ENCODE measurements around the gene CCDC197. TPM values are rescaled to one million over a fixed set of nuclear protein-coding genes. Genes with fewer than 3 reads are reported as not detected.

Gene CCDC197
- total RNA-seq, 1 donor from 2014 or later = not detected

DNA sequence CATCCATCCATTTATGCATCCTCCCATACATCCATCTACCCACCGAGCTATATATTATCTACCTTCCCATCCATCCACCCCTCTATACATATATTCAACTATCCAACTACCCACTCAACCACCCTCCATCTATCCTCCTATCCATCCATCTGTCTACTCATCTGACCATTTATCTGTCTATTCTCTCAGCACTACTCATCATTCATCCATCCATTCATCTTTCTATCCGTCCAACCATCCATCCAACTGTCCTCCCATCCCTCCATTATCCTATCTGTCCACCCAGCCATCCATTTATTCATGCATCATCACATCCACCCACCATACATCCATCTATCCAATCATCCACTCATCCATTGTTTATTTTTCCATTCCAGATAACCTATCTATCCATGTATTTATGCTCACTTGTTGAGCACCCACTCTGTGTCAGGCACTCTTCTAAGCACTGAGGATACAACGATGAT lies 32.2 kb upstream of the CCDC197 start:
- Mint-ChIP-seq H3K4me1 (ENCODE audit: unreplicated experiment) (peaks cover 18% of the 10 kb centered on the region), H3K4me3 (ENCODE audit: unreplicated experiment) (no peak overlapping the region)

DNA sequence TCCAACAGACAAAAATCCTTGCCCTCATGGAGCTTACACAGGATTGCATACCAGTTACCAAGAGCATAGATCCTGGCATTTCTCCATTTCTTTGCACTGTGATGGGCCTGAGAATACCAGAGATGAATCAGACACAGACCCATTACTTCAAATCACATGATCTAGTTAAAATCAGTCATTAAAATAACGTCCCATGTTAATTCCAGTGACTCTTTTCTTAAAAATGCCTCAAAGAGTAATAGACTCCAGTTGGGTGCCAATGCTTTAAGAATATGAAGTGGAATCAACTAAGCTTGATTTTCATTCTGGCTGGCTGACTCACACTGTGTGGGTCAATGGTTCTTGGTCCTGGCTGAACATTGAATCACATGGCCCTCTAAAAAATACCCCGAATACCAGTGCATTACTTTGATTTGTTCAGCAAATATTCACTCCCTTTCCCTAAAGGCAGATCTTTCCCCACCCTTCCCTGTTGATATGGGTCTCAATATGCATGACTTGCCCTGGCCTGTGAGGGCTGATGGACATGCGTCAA lies 31.7 kb upstream of the CCDC197 start:
- Mint-ChIP-seq H3K9me3 (ENCODE audit: unreplicated experiment) (no peaks in the 10 kb centered on the region), H3K27ac (ENCODE audit: unreplicated experiment) (no peak overlapping the region), H3K4me1 (ENCODE audit: unreplicated experiment) (peaks cover 18% of the 10 kb centered on the region), H3K36me3 (ENCODE audit: low read depth, unreplicated experiment) (no peaks in the 10 kb centered on the region), H3K27me3 (ENCODE audit: unreplicated experiment) (peaks cover 7% of the 10 kb centered on the region), H3K4me3 (ENCODE audit: unreplicated experiment) (no peak overlapping the region)
- no peak for DNase-seq (ENCODE audit: low spot score)
- TF ChIP-seq, protein P1, sequence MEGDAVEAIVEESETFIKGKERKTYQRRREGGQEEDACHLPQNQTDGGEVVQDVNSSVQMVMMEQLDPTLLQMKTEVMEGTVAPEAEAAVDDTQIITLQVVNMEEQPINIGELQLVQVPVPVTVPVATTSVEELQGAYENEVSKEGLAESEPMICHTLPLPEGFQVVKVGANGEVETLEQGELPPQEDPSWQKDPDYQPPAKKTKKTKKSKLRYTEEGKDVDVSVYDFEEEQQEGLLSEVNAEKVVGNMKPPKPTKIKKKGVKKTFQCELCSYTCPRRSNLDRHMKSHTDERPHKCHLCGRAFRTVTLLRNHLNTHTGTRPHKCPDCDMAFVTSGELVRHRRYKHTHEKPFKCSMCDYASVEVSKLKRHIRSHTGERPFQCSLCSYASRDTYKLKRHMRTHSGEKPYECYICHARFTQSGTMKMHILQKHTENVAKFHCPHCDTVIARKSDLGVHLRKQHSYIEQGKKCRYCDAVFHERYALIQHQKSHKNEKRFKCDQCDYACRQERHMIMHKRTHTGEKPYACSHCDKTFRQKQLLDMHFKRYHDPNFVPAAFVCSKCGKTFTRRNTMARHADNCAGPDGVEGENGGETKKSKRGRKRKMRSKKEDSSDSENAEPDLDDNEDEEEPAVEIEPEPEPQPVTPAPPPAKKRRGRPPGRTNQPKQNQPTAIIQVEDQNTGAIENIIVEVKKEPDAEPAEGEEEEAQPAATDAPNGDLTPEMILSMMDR (IDR thresholded peaks at IDR 0.05; ENCODE audit: unreplicated experiment) = no peak

More for the DNA sequence above, 32.2 kb upstream of the CCDC197 start:
- Mint-ChIP-seq H3K36me3 (ENCODE audit: low read depth, unreplicated experiment) (no peaks in the 10 kb centered on the region), H3K27me3 (ENCODE audit: unreplicated experiment) (peaks cover 7% of the 10 kb centered on the region), H3K9me3 (ENCODE audit: unreplicated experiment) (no peaks in the 10 kb centered on the region), H3K27ac (ENCODE audit: unreplicated experiment) (no peak overlapping the region)
- DNase-seq (ENCODE audit: low spot score) = no peak
- TF ChIP-seq, protein P1 (IDR thresholded peaks at IDR 0.05; ENCODE audit: unreplicated experiment) = no peak

DNA sequence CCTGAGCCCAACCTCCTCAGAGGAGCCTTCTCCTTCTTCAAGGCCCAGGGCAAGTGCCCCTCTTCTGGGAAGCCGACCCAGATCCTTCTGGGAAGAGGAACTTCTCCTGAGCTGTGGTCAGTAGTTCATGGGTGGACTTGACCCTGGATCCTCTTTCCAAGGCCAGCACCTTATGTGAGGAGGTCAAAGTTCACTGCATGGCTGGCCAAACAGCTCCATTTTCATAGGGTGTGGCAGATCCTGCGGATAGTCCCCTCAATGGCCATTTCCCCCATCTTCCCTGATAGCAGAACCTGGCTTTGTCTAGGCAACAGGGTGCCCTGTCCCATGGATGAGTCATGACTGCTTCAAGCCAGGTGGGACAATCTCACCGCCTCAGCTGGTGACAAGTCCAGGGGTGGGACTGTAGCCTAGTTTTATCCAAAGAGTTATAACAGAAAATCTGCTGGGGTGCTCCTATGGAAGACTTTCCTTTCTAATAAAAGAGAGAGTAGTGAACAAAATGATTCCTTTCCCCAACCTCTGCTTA lies 31.1 kb upstream of the CCDC197 start:
- H3K4me1 Mint-ChIP-seq (ENCODE audit: unreplicated experiment) = peaks cover 18% of the 10 kb centered on the region
- no peak overlapping the region for H3K27ac Mint-ChIP-seq (ENCODE audit: unreplicated experiment)
- no peaks in the 10 kb centered on the region for H3K36me3 Mint-ChIP-seq (ENCODE audit: low read depth, unreplicated experiment)
- H3K9me3 Mint-ChIP-seq (ENCODE audit: unreplicated experiment) = no peaks in the 10 kb centered on the region
- H3K27me3 Mint-ChIP-seq (ENCODE audit: unreplicated experiment) = peaks cover 7% of the 10 kb centered on the region
- TF ChIP-seq, protein P1 (IDR thresholded peaks at IDR 0.05; ENCODE audit: unreplicated experiment) = no peak
- DNase-seq (ENCODE audit: low spot score) = no peak
- no peak overlapping the region for H3K4me3 Mint-ChIP-seq (ENCODE audit: unreplicated experiment)

DNA sequence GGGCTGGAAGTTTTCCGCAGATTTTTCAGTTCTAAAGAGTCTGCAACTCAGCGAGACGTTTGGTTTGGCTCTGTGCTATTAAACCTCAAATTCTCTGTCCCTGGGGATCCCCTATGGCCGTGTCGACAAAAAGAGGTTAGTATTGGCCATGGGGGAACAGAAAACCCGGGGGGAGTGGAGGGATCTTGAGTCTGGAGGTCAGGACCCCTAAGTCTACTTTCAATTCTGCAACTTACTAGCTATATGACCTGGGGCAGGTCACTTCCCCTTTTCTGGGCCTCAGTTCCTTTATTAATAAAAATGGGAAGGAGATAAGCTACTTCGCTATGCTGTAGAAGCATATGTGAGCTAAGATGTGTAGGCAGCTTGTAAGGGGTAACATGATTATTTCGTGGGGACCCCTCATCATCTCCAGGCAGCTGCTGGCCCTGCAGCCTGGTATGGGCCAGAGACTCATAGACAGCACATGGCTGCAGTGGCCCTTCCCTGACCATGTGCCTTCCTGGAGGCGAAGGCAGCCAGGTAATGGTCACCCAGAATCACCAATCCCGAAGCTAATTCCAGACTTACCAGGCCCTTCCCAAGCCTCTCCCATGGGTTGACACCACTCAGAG lies 29.4 kb upstream of the CCDC197 start:
- H3K4me1 Mint-ChIP-seq (ENCODE audit: unreplicated experiment) = peaks cover 10% of the 10 kb centered on the region
- no peaks in the 10 kb centered on the region for H3K9me3 Mint-ChIP-seq (ENCODE audit: unreplicated experiment)
- H3K36me3 Mint-ChIP-seq (ENCODE audit: low read depth, unreplicated experiment) = no peaks in the 10 kb centered on the region
- H3K27ac Mint-ChIP-seq (ENCODE audit: unreplicated experiment) = no peak overlapping the region
- DNase-seq (ENCODE audit: low spot score) = no peak
- TF ChIP-seq, protein P1 (IDR thresholded peaks at IDR 0.05; ENCODE audit: unreplicated experiment) = no peak
- peaks cover 7% of the 10 kb centered on the region for H3K27me3 Mint-ChIP-seq (ENCODE audit: unreplicated experiment)
- H3K4me3 Mint-ChIP-seq (ENCODE audit: unreplicated experiment) = no peak overlapping the region

Measured in endothelial cell (in vitro differentiated cells).